ENCODE results near the gene KRT8.
"Not testable (repeated sequence)": the region's sequence is repeated elsewhere in the genome, so short reads cannot be mapped to it uniquely, and the experiment has no call there.

KRT8 gene

GRCh38 chr12:52901715-52902541 lies 2.9 kb downstream of the KRT8 start:
- no peak for DNase-seq

GRCh38 chr12:52900896-52901714 lies 3.8 kb downstream of the KRT8 start:
- no peak for DNase-seq

- no peak for DNase-seq
Measured at GRCh38 chr12:52900166-52900895, 4.5 kb downstream of the KRT8 start.

- DNase-seq = no peak
Measured at GRCh38 chr12:52899338-52900035, 5.4 kb downstream of the KRT8 start.

DNA sequence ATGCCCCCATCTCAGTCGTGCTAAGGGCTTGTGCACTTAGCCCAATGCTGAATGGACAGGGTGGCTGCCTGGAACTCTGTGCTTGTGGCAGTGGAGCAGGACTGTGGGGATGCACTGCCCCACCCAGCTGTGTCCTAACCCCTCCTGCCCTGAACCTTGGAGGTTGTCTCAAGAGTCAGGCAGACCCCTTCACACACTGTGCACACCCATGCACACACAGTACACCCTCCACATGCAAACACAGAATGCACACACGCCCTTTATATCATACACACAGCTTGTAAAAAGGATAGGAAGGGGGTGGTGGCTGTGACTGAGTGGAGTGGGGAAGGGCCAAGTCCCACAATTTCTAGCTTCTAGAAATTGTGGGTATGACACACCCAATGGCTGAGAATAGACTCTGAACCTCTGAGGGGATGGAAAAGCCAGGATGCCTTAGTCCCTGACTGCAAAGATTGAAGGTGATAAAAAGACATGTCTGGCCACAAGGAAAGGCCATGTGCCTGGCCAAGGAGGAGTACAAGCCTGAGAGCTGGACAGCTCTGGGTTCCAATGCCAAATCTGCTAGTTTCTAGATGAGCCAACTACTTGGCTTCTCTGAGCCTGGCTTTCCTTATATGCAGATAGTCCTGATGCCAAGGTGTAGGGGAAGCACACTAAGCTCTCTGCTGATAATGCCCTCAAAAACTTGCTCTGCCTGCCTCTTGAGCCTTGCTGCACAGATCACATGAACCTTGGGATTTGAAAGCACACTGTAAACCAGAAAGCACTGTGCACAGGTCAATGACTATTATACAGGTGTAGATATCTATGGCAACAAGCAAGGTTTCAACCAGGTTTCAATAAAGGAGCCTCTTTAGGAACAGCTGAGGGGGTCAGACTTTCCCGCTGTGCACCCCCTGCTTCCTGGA lies 8.4 kb downstream of the KRT8 start:
- no peak for DNase-seq

DNA sequence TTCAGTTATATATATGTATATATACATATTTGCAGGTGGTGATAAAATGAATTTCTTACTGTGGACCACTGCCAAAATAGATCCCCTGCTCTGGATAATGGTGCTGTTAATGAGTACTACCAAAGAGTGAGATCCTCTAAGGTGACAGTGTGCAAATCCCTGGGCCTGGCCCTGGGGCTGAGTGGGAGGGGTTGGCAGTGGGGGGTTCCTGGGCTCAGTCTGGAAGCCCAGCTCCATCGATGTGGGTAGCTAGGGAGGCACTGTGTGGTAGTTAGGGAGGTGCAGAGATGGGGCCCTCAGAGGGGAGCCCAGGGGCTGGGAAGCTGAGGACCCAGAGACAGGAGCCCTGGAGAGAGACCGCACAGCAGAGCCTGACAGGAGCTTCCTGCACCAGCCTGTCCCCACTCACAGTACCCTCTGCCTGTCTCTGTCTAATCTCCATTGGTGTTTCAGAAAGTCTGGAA lies 9.1 kb downstream of the KRT8 start:
- no peak for DNase-seq

- no peak for DNase-seq
Measured at GRCh38 chr12:52892974-52893373, 11.9 kb downstream of the KRT8 start.

GRCh38 chr12:52892207-52892852 lies 12.5 kb downstream of the KRT8 start:
- DNase-seq = no peak

GRCh38 chr12:52891044-52891443 lies 13.8 kb downstream of the KRT8 start:
- DNase-seq = no peak

- DNase-seq = no peak
Measured at GRCh38 chr12:52890417-52890816, 14.5 kb downstream of the KRT8 start.

GRCh38 chr12:52884526-52885293 lies 20.2 kb downstream of the KRT8 start:
- peak; percentile 63 for DNase-seq

DNA sequence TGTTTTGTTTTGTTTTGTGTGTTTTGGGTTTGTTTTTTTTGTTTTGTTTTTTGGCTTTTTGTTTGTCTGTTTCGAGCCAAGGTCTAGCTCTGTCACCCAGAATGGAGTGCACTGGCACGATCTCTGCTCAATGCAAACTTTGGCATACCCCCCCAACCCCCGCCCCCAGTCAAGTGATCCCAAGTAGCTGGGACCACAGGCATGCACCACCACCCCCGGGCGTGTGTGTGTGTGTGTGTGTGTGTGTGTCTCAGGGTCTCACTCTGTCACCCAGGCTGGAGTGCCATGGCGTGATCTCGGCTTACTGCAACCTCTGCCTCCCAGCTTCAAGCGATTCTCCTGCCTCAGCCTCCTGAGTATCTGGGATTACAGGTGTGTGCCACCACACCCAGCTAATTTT lies 24.4 kb downstream of the KRT8 start:
- DNase-seq = not testable (repeated sequence)

GRCh38 chr12:52879394-52880351 lies 25.2 kb downstream of the KRT8 start:
- DNase-seq = peak; percentile 61

- DNase-seq = no peak
Measured at GRCh38 chr12:52878507-52879393, 26.1 kb downstream of the KRT8 start.

- no peak for DNase-seq
Measured at GRCh38 chr12:52877242-52877641, 27.6 kb downstream of the KRT8 start.

DNA sequence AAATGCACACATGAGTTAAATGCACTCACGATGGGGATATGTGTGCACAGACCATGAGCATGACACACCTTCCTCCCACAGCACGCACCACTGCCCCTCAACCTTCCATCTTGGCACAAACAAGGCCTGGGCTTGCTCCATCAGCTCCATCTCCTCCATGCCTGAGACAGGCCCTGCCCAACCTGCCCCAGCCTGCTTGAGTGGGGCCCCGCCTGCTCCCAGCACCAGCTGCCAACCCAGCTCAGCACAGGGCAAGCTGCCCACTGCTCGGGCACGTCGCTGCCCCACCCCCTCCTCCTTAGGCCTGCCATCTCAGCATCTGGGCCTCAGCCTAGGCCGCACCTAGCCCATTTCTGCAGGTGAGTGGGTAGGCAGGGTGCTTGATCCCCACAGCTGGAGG lies 28.5 kb downstream of the KRT8 start:
- DNase-seq = no peak

DNA sequence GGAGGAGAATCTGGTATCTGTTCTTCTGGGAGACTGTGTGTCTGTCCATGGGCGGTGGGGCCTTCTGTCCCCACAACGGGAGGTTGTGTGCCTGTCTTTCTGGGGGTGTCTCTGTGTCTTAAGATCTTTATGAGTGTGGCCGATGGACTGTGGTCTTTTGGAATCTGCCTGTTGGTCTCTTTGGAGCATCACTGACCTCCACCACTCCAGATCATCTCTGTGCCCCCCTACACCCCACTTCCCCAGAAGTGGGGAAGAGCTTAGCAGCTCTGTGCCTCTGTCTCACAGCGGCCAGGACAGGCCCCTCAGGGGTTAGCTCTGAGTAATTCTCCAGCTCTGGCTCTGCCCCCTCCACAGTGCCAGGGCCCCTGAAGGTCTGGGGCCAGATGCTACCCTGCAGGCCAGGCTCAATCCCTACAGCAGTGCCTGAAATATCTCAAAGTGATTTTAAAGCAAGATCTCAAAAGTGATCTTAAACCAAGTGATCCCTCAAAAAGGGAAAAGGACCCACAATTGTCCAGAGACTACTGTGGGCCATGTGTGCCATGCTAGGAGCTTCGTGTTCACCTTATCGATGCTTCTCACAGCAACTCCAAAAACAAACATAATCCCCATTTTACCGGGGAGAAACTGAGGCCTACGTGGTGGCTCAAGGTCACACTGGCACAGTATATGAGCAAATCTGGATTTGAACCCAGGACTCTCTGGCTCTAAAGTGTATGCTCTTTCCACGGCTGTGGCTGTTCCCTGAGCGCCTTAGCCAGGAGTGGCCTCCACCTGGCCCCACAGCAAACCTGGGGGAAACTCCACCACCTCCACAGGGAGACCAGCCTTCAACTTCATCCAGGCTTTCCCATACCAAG lies 30.1 kb downstream of the KRT8 start:
- no peak for DNase-seq

Data from CD4-positive, alpha-beta T cell treated with Interferon gamma for 1 hour (primary cell).